Stimulated activated CD4-positive, alpha-beta T cell treated with anti-CD3 and anti-CD28 coated beads, Interleukin-15, amount 100 ng/mL, for 24 hours (primary cell): ENCODE measurements around the gene C1QL1.

Experiments used
- DNase-seq: peaks from one replicate; pipeline ENCODE4 v3.0.0-alpha.2; 2020

Gene C1QL1

DNA sequence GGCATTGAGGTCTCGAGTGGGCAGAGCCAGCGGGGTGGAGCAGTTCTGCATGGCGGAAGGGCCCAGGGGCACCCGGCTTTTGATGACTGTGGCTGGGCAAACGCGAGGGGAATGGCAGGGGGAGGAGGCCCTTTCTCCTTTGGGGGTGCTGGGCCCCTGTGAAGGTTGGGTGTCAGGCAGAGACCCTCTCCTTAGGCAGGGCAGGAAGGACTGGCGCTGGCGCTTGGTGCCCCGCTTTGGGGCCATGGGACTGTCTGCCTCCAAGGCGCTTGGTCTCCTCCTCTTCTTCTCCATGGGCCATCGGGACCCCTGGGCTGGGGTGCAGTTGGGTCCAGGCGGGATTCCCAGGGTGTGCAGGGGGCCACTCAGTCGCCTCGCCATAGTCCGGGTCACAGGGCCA, 40.0 kb downstream of the C1QL1 start:
- DNase-seq = no peak

DNA sequence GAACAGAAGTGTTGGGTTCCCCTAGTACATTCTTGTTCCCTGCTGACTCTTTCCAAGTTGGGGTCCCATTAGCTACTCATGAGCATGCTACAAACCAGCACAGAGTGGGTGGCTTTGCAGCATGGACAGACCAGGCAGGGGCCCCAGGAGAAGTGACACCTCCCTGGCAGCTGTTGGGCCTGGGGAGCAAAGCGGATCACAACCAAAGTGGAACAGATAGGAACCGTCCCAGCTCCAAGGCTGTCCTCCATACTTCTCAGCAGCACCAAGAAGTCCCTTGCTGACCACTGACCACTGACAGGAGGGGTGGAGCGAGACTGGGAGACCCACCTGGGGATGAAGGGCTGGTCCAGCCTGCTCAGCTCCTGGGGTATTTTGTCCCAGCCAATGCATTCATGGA, 40.4 kb downstream of the C1QL1 start:
- no peak for DNase-seq

DNA sequence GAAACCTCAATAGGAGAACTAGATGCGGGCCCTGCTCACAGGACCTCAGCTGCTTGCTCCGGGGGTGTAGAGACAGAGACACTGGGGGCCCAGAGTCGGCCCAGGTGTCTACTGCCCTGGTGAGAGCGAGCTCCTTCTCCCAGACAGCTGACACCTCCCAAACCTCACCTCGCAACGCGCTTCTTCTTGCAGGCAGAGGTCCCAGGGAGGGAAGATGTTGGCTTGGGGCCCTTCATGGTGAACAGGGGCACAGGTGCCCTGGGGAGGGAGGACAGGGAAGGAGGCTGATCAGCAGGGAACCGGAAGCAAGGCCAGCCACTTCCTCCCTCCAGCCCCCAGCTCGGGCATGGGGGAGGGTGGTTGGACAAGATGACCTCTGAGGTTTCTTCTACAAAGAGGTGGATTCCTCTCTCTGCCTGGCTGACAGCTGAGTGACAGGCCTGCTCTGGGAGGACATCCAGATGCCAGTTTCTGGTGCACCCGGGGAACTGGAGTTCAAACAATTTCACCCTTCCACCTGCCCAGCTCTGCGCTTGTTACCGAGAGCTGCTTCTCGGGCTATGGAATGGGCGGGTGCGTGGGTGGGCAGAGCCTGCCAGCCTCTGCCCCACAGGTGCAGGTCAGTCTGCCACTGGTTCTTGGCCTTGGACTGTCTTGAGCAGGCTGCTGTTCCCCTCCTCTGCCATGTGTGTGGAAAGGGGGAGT, 41.1 kb downstream of the C1QL1 start:
- DNase-seq = no peak

DNA sequence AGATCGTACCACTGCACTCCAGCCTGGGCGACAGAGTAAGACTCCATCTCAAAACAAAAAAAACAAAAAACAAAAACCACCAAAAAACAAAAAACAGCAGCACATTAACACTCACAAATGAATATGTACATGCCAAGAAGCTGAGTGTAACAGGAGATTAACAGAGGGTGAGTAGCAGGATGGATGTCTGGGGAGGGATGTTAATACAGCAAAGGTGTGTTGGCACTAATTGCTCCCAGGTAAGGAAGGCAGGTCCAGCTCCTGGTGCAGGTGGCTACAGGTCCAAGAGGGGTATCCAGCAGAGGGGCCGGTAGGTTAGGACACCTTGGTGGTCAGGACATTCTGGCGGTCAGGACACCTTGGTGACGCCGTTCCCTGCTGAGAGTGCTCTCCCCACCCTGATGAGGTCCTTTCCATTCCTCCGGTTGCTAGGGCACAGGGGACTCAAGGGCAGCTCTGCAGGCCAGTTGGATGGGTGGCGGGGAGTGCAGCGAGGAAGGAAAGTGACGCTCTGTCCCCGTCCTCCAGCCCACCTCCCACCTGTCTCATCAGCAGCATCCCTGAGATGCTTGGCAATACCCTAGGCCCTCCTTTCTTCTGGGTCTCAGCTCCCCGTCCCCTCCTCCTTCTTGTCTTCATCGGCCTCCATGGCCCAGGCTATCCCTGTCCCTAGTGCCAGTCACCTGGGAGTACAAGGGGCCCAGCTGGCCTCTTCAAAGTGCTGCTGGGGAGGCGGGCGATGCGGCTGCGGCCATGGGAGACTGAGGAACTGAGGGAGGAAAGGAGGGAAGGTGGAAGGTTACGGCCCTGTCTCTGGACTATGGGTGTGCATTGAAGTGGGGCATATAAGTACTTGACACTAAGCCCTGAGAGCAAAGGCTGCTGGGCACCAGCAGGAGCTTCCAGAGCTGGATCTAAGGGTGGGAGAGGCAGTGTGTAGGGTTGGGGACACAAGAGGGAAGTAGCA, 42.1 kb downstream of the C1QL1 start:
- no peak for DNase-seq

DNA sequence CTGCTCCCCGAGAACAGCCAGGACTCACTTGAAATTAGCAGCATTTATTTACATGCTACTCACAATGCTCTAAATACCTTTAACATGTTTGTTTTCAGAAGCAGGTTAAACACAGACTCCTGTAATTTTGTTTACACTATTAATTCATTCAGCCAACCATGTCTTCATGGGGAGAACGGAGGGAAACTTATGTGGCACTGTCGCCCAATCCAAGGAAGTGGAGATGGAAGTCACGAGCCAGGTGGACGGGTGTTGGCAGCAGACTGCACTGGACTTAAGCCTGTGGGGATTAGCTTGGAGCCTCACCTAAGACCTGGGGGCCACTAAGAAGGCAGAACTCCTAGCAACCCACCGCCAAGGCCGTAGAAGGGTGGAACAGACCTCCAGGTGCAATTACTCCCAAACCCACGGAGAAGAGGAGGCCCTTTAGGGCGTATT, 44.0 kb downstream of the C1QL1 start:
- no peak for DNase-seq

DNA sequence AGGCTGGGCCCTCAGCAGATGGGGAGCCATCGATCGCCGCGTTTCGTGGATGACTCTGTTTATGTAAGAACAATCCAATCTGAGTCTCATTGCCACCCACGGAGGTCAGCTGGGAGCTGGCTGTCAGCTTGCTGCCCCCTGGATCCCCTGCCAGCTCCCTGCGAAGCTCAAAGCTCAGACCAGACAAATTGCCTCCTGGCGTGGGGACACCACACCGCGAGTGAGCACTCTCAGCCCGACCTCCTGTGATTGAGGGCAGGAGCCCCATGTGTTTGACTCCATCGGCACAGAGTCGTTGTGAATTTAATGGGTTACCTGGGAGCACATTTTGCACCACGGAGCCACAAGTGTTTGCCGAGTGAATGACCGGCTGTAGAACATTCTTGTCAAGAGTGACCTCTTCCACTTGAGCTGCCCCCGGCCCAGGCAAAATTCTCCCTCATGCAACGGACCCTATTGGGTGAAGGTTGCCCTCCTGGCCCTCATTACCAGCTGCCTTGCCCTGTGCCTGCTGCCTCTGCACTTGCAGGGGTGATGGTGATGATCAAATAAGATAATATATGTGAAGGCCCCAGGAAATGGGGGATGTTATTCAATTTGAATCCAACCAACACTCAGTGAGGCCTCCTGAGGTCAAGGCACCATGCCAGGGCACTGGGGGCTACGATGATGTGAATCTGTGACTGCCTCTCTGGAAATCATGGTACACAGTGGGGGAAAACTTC, 45.2 kb downstream of the C1QL1 start:
- DNase-seq = no peak

DNA sequence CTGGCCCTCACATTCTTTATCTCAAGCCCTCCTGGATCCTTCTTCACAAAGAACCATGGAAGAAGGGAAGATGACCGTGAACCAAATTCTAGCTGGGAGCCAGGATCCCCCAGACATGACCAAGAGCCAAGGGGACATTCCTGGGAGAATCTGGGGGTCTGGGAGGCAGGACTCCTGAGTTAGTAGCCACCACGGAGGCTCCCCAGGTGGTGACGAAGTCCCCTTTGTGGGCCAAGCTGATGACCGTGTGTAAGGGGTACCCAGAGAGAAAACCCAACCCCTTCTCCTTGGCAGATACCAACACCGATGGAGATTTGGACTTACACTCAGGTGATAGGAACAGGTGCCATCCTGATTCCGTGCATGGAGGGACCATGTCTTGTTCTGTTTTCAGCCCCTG, 46.0 kb downstream of the C1QL1 start:
- no peak for DNase-seq

DNA sequence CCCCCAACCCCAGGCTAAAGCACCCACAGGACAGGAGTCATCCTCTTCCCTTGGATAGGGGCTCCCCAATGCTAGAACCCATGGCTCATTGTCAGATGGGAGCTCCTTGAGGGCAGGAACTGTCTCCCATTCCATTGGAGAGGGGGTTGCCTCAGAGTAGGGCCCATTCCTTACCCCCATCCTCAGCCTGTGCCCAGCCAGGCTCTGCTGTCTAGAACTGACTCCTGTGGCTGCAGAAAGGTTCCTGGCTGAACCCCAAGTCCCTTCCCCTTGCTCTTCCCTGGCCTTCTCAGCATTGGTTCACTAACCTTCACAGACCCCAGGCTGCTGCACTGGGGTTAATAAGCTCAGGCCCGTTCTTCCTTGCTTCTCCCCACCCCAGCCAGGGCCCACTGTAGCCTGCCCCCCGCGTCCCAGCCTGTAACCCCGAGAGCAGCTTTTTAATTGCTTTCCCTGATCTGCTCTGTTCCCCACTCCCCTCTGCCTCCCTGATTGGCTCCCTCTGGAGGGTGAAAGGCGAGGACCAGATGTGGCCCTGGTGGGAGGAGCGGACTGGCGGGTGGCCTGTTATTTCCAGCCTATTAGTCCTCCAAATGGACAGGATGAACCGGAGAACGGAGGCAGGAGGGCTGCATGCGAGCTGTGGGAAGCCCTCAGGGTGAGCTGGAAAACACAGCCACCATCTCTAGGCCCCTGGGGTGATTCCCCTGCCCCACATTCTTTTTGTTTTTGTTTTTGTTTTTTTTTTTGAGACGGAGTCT, 46.8 kb downstream of the C1QL1 start:
- DNase-seq = no peak

DNA sequence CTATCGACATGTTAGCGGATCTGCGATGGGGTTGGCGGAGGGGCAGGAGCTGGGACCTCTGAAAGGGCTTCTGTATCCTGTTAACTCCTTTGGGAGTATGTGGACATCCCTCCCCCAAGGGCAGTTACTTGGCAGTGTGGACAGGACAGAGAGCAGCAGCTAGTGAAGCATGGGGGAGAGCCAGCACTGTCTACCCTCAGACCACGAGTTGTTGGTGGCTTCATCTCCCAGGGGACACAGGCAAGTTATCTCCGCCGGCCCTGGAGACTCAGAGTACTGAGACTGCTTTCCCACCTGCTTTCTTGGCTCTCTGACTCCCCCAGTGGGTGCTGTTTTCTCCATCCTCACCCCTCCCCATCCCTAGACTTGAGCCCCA, 47.5 kb downstream of the C1QL1 start:
- no peak for DNase-seq

DNA sequence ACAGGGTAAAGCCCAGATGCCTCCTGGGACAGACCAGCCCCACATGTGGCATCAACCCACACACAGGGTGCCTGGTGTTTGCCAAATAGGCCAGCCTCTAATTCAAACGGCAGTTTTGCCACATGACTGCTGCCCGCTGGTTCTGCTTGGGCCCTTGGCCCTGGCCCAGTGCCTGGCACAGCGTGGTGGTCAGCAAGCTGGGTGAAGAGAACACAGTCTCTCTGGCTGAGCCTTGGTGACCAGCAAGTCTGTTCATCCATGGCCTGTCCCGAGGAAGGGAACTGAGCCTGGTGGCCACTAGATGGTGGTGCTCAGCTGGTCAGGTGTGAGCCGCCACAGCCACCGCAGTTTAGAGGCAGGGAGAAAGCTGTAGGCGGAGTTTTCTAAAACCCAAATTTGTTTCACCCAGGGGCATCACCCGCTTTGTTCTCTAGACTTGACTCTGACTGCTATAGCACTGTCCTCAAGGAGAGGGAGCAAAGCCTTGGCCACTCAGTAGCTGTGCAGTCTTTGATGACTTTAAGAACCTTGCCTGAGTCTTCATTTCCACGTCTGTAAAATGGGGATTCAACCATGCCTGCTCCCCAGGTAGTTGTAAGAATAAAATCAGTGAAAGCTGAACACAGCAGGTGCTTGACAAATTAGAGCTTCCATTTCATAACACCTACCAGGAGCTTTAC, 48.1 kb downstream of the C1QL1 start:
- peak; percentile 71 for DNase-seq

DNA sequence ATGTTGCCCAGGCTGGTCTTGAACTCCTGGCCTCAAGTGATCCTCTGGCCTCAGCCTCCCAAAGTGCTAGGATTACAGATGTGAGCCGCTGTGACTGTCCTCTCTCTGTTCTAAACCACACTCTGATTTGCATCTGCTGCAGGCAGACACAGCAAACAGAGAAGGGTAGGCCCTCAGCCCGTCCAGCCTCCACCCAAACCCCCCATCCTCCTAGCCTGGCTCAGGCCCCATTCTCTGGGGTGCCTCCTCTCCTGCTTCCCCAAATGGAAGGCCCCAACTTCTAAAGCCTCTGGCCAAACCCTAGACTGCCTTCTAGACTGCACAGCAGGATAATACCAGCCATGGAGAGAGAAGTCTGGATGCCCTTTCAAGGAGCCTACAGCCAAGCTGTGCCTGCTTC, 48.7 kb downstream of the C1QL1 start:
- DNase-seq = no peak

DNA sequence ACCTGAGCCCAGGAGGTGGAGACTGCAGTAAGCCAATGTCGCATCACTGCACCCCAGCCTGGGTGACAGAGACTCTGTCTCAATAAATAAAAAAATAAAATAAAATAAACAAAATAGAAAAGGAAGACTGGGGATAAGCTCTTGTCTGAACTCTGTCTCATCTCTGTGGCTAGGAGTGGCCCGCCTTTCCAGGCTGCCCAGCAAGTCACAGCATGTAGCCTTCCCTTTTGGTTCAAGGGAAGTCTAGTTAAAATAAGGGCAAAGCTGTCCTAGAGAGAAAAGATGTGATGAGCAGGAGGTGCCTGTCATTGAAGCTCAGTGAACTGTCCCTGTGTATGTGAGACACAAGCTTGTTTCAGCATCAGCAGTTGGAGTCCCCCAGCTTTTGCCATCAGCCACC, 50.1 kb downstream of the C1QL1 start:
- DNase-seq = no peak

DNA sequence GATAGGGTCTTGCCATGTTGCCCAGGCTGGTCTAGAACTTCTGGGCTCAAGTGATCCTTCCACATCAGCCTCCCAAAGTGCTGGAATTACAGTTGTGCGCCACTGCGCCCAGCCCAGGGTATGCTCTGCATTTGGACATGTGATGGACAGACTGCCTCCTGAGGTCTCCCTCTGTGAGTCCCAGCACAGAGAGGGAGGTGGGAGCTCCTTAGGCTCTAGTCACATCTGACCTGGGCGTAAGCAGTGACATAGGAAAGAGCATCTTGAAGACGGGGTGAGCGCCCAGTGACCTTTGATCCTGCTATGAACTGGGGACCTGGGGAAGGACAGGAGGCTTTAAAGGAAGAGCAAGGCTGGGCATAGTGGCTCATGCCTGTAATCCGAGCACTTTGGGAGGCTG, 50.6 kb downstream of the C1QL1 start:
- no peak for DNase-seq

DNA sequence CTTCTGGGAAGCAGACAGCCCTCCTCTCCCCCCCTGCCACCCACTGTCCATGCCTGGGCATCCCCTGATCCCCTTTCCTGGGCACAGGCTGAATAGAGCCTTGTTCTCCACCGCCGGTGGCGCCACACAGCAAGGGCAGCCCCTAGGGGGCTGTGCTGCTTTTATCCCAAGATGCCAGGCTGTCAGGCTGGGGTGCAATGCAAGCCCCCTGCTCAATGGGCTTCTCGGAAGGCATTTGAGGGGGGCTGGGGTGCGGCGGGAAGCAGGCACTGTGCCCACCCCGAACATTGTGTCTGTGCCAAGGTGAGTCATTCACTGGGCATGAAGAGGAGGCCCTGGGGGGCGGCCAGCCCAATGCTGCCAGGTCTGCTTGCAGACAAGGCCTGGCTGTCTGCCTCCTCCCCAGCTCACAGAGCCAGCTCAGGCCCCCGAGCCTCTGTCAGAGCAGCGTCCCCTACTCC, 51.3 kb downstream of the C1QL1 start:
- DNase-seq = no peak

DNA sequence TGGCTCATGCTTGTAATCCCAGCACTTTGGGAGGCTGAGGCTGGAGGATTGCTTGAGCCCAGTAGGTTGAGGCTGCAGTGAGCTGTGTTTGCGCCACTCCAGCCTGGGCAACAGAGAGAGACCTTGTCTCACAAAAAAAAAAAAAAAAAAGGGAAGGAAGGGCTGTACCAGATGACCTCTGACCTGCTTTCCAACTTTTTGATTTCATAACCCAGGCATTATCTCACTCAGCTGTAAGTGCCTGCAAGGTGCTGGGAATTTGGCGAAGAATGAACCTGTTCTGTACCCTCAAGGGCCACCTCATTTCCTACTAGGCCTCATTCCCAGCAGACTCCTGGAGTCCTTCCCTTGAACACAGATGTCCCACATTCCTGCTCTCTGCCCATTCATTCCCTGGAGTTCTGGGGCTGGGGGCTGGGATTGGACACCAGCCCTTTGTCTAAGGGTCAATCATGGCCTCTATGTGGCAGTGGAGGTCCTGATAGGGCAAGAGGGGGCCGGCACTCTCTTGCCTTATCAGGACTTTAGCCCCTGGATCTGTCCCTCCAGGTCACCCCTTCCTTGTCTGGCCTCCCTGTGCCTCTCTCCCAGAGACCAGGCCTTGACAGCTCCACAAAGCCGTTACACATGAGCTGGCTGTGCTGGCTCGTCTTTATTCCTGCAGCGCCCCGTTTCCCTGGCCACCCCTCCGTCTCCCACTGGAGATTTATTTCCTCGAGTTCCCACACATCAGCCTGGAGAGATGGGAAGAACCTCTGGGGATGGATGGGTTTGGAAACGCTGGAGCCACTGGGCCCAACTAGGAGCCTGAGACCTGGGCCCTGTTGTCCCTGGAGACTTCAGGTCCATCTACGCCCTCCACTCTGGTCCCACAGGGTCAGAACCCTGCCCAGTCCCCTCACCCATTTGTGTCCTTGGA, 52.0 kb downstream of the C1QL1 start:
- DNase-seq = no peak

DNA sequence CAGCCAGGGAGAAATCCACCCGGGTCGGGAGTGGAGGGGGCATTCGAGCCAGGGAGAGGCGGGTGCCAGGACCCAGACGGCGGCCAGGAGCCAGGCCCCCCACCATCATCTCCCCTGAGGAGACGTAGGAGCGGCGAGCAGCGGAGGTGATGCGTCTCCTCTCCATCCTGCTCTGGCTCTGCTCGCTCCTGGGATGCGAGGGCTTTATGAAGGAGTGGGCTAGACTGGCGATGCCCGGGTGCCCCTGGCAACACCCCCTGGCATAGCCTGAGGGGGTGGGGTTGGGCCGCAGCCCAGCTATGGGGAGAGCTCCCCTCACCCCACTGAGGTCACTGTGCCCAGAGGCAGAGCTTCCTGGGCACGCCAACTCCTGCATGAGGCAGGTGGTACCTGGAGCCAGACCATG, 52.8 kb downstream of the C1QL1 start, which contains the start of gene GFAP:
TSS of gene GFAP (minus strand) at position 180 of the 406 bp plus-strand sequence. CDS start at position 166, 14 bp downstream.
- no peak for DNase-seq

DNA sequence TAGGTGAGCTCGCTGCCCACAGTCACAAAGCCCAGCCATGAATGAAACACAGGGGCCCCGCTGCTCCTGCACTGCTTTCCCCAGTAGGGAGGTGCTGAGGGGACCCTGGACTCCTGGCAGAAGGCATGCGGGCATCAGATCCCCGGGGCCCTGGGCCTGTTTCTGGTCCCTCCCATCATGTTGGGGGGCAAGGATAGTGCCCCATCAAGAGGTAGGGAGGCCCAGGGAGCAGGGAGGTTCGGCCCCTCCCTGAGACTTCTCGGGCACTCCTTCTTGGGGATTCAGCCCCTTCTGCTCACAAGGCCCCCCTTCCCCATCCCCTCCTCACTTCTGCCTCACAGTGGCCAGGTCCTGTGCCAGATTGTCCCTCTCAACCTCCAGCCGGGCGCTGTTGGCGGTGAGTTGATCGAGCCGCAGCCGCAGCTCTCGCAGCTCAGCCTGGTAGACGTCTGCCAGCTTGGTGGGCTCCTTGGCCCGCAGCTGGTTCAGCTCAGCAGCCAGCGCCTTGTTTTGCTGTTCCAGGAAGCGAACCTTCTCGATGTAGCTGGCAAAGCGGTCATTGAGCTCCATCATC, 53.3 kb downstream of the C1QL1 start:
- no peak for DNase-seq

DNA sequence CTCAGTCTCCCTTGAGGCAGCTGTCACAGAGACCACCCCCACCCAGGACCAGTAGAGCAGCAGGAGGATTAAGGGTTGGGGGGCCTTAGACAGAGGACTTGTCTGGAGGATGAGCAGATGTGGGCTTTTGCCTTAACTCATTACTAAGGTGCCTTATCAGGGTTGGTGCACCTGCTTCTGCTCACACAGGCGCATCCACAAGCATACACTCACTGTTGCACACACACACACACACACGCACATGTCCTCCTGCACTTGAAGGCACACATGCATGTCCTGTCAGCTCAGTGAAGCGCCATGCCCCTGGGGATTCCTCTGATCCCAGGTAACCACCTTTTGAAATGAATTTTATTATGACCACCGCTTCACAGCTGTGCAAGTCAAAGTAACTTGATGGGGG, 54.0 kb downstream of the C1QL1 start:
- DNase-seq = no peak

DNA sequence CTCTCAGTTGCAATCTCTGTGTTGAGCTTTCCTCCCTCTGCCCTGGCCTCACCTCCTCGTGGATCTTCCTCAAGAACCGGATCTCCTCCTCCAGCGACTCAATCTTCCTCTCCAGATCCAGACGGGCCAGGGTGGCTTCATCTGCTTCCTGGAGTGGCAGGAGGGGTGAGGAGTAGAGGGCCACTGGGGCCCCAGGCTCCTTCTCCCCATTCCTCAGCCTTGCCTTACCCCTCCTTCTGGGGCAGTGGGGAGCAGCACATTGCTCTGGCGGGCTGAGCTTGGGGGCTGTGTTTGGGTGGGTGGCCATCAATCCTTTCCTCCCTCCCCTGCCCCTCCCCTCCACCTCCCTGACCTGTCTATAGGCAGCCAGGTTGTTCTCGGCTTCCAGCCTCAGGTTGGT, 54.4 kb downstream of the C1QL1 start:
- DNase-seq = no peak

DNA sequence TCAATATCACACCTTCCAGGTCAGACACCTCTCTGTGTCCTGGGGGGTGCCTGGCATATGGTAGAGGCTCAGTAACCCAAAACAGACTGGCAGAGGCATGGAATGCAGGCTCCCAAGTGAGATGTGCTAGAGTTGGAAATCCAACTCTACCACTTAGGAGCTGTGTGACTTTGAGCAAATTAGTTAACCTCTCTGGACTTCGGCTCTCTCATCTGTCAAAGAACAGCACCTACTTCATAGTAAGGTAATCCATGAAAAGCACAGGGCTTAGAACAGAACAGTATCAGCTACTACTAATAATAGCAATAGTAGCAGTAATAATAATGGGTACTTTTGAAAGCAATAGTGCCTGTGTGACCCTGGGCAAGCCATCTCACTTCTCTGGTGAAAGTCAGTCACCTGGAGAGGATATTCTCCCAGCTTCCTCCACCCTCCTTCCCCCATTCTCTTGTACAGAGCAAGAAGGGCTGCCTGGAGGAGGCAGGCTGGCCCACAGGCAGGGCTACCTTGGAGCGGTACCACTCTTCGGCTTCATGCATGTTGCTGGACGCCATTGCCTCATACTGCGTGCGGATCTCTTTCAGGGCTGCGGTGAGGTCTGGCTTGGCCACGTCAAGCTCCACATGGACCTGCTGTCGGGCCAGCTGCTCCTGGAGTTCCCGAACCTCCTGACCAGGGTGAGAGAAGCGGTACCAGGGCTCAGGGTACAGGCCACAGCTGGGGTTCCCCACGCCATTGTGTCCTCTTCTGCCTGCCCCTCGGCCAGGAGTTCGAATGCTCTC, 55.1 kb downstream of the C1QL1 start:
- DNase-seq = no peak
